Progenitor cell of endocrine pancreas (in vitro differentiated cells): ENCODE data around the gene BUD31. TPM values are rescaled to one million over a fixed set of nuclear protein-coding genes. Genes with fewer than 3 reads are reported as not detected.

Source experiments
- DNase-seq: peaks from one replicate; pipeline ENCODE4 v3.0.0; 2021; ENCODE audit warnings: low spot score; ENCODE audit not compliant: unreplicated experiment
- H3K27ac Mint-ChIP-seq: 2 replicates; pipeline ENCODE4 v1.8.0; 2021; ENCODE audit warnings: mild to moderate bottlenecking, moderate library complexity, mixed read lengths
- H3K27me3 Mint-ChIP-seq: 2 replicates; pipeline ENCODE4 v1.8.0; 2021; ENCODE audit warnings: mixed read lengths
- H3K36me3 Mint-ChIP-seq: 2 replicates; pipeline ENCODE4 v1.8.0; 2022; ENCODE audit warnings: mixed read lengths; ENCODE audit not compliant: insufficient read depth
- H3K4me1 Mint-ChIP-seq: 2 replicates; pipeline ENCODE4 v1.8.0; 2021; ENCODE audit warnings: low read depth, mixed read lengths
- H3K4me3 Mint-ChIP-seq: 2 replicates; pipeline ENCODE4 v1.8.0; 2021; ENCODE audit warnings: low read depth, mild to moderate bottlenecking, moderate library complexity, mixed read lengths
- H3K9me3 Mint-ChIP-seq: 2 replicates; pipeline ENCODE4 v1.8.0; 2021; ENCODE audit warnings: low read depth, mixed read lengths
- total RNA-seq: library from RNA; stranded (reverse); gene quantifications from 2 replicates; pipeline ENCODE4 v1.2.1, GENCODE V29; 2021
- TF ChIP-seq, protein P1 (sequence below): fragments of 200-600 bp; sonication (generic); IDR thresholded peaks from one replicate; pipeline ENCODE4 v1.5.0; 2021; ENCODE audit warnings: antibody characterized with exemption, mild to moderate bottlenecking; ENCODE audit not compliant: unreplicated experiment

The BUD31 gene
- total RNA-seq, 1 donor from 2014 or later = 102 TPM

DNA sequence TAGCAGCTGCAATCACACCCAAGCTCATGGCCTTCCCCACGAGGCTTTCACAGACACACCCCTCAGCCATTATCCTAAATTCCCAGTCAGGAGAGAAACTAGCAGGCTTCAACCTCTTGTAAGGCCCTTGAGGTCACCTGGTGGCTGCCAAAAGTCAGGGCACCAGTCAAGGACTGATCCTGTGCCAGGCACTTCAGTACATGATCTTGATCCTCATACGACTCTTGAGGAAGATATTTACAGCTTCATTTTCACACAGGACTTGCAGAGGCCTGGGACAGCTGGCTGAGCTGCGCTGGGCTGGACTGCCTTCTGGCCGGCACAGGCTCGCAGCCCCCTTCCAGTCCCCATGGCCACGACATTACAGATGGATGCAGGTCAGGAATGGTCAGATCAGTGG is 9.2 kb upstream of the BUD31 start:
- TF ChIP-seq, protein P1, sequence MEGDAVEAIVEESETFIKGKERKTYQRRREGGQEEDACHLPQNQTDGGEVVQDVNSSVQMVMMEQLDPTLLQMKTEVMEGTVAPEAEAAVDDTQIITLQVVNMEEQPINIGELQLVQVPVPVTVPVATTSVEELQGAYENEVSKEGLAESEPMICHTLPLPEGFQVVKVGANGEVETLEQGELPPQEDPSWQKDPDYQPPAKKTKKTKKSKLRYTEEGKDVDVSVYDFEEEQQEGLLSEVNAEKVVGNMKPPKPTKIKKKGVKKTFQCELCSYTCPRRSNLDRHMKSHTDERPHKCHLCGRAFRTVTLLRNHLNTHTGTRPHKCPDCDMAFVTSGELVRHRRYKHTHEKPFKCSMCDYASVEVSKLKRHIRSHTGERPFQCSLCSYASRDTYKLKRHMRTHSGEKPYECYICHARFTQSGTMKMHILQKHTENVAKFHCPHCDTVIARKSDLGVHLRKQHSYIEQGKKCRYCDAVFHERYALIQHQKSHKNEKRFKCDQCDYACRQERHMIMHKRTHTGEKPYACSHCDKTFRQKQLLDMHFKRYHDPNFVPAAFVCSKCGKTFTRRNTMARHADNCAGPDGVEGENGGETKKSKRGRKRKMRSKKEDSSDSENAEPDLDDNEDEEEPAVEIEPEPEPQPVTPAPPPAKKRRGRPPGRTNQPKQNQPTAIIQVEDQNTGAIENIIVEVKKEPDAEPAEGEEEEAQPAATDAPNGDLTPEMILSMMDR = no peak
- no peak for DNase-seq
- peaks cover 28% of the 10 kb centered on the region for H3K36me3 Mint-ChIP-seq
- no peaks in the 10 kb centered on the region for H3K9me3 Mint-ChIP-seq
- no peaks in the 10 kb centered on the region for H3K27me3 Mint-ChIP-seq
- H3K4me3 Mint-ChIP-seq = no peak overlapping the region
- H3K4me1 Mint-ChIP-seq = no peaks in the 10 kb centered on the region
- H3K27ac Mint-ChIP-seq = no peak overlapping the region

DNA sequence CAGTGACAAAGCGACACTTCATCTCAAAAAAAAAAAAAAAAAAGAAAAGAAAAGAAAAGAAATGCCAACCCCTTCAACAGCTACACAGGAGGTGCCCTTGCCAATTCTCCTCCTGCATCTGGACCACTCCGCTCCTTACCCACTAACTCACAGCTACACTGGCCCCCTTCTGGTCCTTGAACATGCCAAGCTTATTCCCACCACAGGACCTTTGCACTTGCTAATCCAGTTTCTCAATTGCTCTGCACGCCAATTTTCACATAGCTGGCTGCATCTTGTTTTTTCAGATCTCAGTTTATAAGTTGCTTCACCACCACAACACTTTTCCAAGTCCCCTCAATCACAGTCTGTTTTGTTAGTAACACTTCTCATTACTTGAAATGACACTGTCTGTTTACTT is 5.9 kb upstream of the BUD31 start:
- Mint-ChIP-seq H3K27ac (no peak overlapping the region), H3K4me1 (peaks cover 14% of the 10 kb centered on the region), H3K4me3 (no peak overlapping the region), H3K9me3 (no peaks in the 10 kb centered on the region), H3K27me3 (no peaks in the 10 kb centered on the region), H3K36me3 (peaks cover 23% of the 10 kb centered on the region)
- DNase-seq = no peak
- TF ChIP-seq, protein P1 = no peak

DNA sequence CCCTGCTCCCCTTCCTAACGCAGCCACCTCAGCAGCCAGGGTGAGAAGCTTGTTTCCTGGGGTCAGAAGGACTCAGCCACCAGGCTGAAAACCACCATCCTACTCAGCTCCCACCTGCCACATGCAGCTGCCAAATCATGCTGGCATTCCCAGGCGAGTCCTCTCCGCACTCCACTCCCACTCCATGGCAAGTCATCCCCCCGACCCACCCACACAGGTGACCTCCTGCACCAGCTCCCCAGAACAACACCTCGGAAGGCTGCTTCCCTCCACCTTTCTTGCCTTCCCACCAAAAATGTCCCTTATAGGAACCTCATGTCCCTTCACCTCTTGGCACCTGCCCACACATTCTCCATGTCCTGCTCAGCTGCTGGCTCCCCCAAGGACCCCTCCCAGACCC is 5.0 kb upstream of the BUD31 start:
- H3K27me3 Mint-ChIP-seq = no peaks in the 10 kb centered on the region

DNA sequence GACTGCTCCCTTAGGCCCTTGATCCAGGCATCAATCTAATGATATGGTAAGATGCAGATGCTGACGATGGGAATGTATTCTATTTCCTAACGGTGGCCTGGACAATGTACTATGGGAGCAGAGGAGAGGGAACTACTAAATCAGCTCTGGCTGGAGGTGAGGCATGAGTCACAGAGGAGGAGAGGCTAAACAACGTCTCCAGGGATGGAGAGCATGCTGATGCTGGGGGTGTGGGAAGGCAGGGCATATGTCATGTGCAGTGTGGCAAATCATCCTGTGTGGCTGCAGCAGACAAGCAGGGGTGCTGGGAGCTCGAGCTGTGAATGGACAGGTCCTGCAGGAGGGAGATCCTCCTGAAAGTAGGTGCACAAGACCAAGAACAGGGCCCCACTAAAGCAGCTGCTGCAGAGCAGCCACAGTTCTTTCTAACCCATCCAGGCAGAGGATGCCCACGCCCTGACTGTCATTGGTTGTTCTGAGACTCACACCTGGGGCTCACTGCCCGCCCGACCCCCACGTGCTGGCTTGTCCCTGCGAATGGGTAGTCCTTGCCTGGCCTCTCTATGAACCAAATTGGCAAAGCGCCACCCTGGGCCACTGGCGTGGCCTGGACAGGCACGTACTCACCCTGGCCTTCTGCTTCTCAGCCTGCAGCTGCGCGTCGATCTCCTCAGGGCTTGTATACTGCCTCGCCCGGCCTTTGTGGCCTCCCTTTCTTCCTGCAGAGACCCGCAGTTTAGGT is 4.4 kb upstream of the BUD31 start:
- peaks cover 21% of the 10 kb centered on the region for H3K36me3 Mint-ChIP-seq
- no peak overlapping the region for H3K4me3 Mint-ChIP-seq
- no peak for DNase-seq
- H3K27ac Mint-ChIP-seq = peak overlapping the region; percentile 48
- peaks cover 19% of the 10 kb centered on the region for H3K4me1 Mint-ChIP-seq
- TF ChIP-seq, protein P1 = no peak
- no peaks in the 10 kb centered on the region for H3K27me3 Mint-ChIP-seq
- no peaks in the 10 kb centered on the region for H3K9me3 Mint-ChIP-seq

More for the DNA sequence above, 5.0 kb upstream of the BUD31 start:
- DNase-seq = no peak
- Mint-ChIP-seq H3K27ac (peak overlapping the region; percentile 48), H3K4me3 (no peak overlapping the region), H3K36me3 (peaks cover 21% of the 10 kb centered on the region), H3K9me3 (no peaks in the 10 kb centered on the region), H3K4me1 (peaks cover 14% of the 10 kb centered on the region)
- TF ChIP-seq, protein P1 = no peak

DNA sequence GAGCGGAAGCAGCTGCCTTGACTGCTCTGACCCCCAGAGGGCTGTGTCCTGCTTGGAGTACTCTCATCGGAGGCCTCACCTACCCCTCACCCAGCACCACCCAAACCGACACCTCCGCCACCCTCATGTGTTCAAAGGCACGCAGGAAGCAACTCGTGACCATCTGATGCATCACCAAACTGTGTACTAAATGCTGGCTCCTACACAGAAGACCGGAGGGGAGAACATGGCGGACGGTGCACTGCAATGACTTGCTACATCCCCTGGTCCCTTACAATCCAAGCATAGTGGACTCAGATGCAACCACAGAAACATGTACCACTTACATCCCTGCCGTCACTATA is 3.8 kb upstream of the BUD31 start:
- H3K36me3 Mint-ChIP-seq = peaks cover 21% of the 10 kb centered on the region
- H3K4me1 Mint-ChIP-seq = peaks cover 22% of the 10 kb centered on the region
- H3K9me3 Mint-ChIP-seq = no peaks in the 10 kb centered on the region
- DNase-seq = no peak
- TF ChIP-seq, protein P1 = no peak
- no peak overlapping the region for H3K27ac Mint-ChIP-seq
- no peaks in the 10 kb centered on the region for H3K27me3 Mint-ChIP-seq
- H3K4me3 Mint-ChIP-seq = no peak overlapping the region
